GM23248 (cell line): Measurements from ENCODE around the gene ELOVL6. TPM values are rescaled to one million over a fixed set of nuclear protein-coding genes. Genes with fewer than 3 reads are reported as not detected.

Source experiments
- DNase-seq: peaks from one replicate; pipeline ENCODE4 v3.0.0-alpha.2; 2015
- H2AFZ ChIP-seq: fragments of 200-600 bp; sonication (generic); 2 replicates; pipeline ENCODE4 v1.6.1; 2016; ENCODE audit warnings: antibody characterized with exemption
- H3F3A ChIP-seq: fragments of 200-600 bp; sonication (generic); 2 replicates; pipeline ENCODE4 v1.6.1; 2016; ENCODE audit warnings: mild to moderate bottlenecking, antibody characterized with exemption, mixed run types; ENCODE audit not compliant: insufficient read depth
- H3K27ac ChIP-seq: fragments of 200-600 bp; sonication (generic); 2 replicates; pipeline ENCODE4 v1.5.1; 2016; ENCODE audit warnings: mild to moderate bottlenecking
- H3K27me3 ChIP-seq: fragments of 200-600 bp; sonication (generic); replicated peaks from 2 replicates; pipeline ENCODE4 v1.6.1; 2016; ENCODE audit warnings: mild to moderate bottlenecking; ENCODE audit not compliant: insufficient read depth
- H3K36me3 ChIP-seq: fragments of 200-600 bp; sonication (generic); 2 replicates; pipeline ENCODE4 v1.6.1; 2016; ENCODE audit warnings: low read depth, mild to moderate bottlenecking
- H3K4me1 ChIP-seq: fragments of 200-600 bp; sonication (generic); 2 replicates; pipeline ENCODE4 v1.6.1; 2016; ENCODE audit warnings: mild to moderate bottlenecking; ENCODE audit not compliant: insufficient read depth
- H3K4me2 ChIP-seq: fragments of 200-600 bp; sonication (generic); one replicate; pipeline ENCODE4 v1.6.1; 2016; ENCODE audit warnings: mild to moderate bottlenecking; ENCODE audit not compliant: unreplicated experiment
- H3K4me3 ChIP-seq: fragments of 200-600 bp; sonication (generic); 2 replicates; pipeline ENCODE4 v1.5.1; 2016; ENCODE audit warnings: mild to moderate bottlenecking
- H3K79me2 ChIP-seq: fragments of 200-600 bp; sonication (generic); 2 replicates; pipeline ENCODE4 v1.6.1; 2016; ENCODE audit warnings: mild to moderate bottlenecking; ENCODE audit not compliant: insufficient read depth
- H3K9ac ChIP-seq: fragments of 200-600 bp; sonication (generic); 2 replicates; pipeline ENCODE4 v1.6.1; 2016; ENCODE audit warnings: mild to moderate bottlenecking
- H3K9me2 ChIP-seq: fragments of 200-600 bp; sonication (generic); 2 replicates; pipeline ENCODE4 v1.6.1; 2016; ENCODE audit warnings: mixed run types, mild to moderate bottlenecking, moderate library complexity; ENCODE audit not compliant: insufficient read depth
- H3K9me3 ChIP-seq: fragments of 200-600 bp; sonication (generic); one replicate; pipeline ENCODE4 v1.6.1; 2017; ENCODE audit warnings: low read depth
- H4K20me1 ChIP-seq: fragments of 200-600 bp; sonication (generic); 2 replicates; pipeline ENCODE4 v1.6.0; 2016; ENCODE audit not compliant: insufficient read depth
- EZH2 ChIP-seq: fragments of 200-600 bp; sonication (generic); IDR thresholded peaks from 2 replicates; pipeline ENCODE4 v1.6.1; 2018; ENCODE audit warnings: antibody characterized with exemption, mild to moderate bottlenecking; ENCODE audit not compliant: insufficient read depth, poor library complexity, severe bottlenecking
- EZH2phosphoT487 ChIP-seq: fragments of 200-600 bp; sonication (generic); IDR thresholded peaks from 2 replicates; pipeline ENCODE4 v1.6.1; 2018; ENCODE audit warnings: antibody characterized with exemption, moderate library complexity, mild to moderate bottlenecking, low read depth; ENCODE audit not compliant: insufficient read depth
- WGBS, 2 experiments: methylation state at CpG; one replicate each; pipeline ENCODE4 v1.1.6; 2015 to 2017; ENCODE audit warnings: low lambda C conversion rate in 2 of 2, low coverage in 1 of 2; ENCODE audit errors: missing lambda C conversion rate in 2 of 2; 5-methylcytosine and 5-hydroxymethylcytosine counted together
- in situ Hi-C: fragments of 300-500 bp; cut with MboI; formaldehyde crosslinking; loops from 2 replicates; pipeline ENCODE4 v1.15.0; 2020
- polyA plus RNA-seq: library from polyadenylated mRNA; unstranded; fragments of >200 nt; fragmentation: Nextera tagmentation; extraction: Ambion mirVana; gene quantifications from 2 replicates; pipeline ENCODE4 v1.2.1, GENCODE V29; 2016
- total RNA-seq: library from RNA; depleted of rRNA; stranded (reverse); fragments of >200 nt; shearing (Covaris generic); gene quantifications from 2 replicates; pipeline ENCODE4 v1.2.3, GENCODE V29; 2014

ELOVL6 gene
- total and polyA plus RNA-seq, 2 experiments from 2014 or later, result 8.0 to 13.2 TPM

DNA sequence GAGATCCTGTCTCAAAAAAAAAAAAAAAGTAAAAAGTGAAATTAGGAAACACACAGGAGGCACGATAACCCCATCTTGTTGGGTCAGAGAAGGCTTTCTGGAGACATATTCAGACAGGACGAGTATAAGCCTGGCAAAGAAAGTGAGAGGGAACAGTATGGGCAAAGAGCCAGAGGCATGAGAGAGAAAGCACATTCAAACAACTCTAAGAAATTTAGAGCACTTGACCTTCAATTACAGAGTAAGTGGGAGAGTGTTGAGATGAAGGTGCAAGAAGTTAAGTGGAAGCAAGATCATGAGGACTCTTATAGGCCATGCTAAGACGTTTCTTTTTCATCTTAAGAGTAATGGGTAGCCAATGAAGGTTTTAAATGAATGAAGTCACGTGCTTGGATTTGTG, 70.4 kb downstream of the ELOVL6 start:
- H3K27me3 ChIP-seq, result no peaks in the 10 kb centered on the region
- no peak overlapping the region for H3K27ac ChIP-seq
- H4K20me1 ChIP-seq, result no peaks in the 10 kb centered on the region
- H3K9me2 ChIP-seq, result no peaks in the 10 kb centered on the region
- H3K9me3 ChIP-seq, result no peaks in the 10 kb centered on the region
- in situ Hi-C loops, result no loop called here
- no peak overlapping the region for H2AFZ ChIP-seq
- H3K36me3 ChIP-seq, result no peaks in the 10 kb centered on the region
- TF ChIP-seq EZH2phosphoT487, result no peak
- no peak for TF ChIP-seq EZH2
- no peaks in the 10 kb centered on the region for H3F3A ChIP-seq
- no peak overlapping the region for H3K9ac ChIP-seq
- no peak overlapping the region for H3K4me3 ChIP-seq
- no peaks in the 10 kb centered on the region for H3K4me1 ChIP-seq
- H3K4me2 ChIP-seq, result no peak overlapping the region
- WGBS, 2 experiments, result 81 to 86% methylated on average over 4 of the region's 4 CpGs
- no peaks in the 10 kb centered on the region for H3K79me2 ChIP-seq
- no peak for DNase-seq

DNA sequence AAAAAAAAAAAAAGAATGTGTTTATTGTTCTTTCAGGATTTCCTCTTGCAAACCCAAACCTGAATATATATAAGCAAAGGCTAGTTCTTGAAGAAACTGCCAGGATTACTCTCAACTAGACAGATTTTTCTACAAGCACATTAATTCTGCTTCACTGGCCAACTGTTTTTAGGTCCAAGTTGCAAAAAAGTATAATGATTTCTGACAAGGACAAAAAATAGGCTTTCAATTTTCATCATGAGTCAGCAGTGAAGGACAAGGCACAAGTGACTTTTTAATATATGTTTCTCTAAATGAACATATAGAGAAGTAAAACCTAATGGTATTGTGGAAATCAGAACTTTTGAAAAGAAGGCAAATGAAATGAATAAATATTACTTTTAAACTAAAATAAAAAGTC, 73.7 kb downstream of the ELOVL6 start:
- no peak overlapping the region for H3K9ac ChIP-seq
- in situ Hi-C loops, result no loop called here
- no peak overlapping the region for H3K27ac ChIP-seq
- H3K36me3 ChIP-seq, result no peaks in the 10 kb centered on the region
- no peaks in the 10 kb centered on the region for H3K79me2 ChIP-seq
- no peaks in the 10 kb centered on the region for H3K9me3 ChIP-seq
- peaks cover 3% of the 10 kb centered on the region; the same call in 1 of the 2 replicates for H3F3A ChIP-seq
- no peaks in the 10 kb centered on the region for H3K27me3 ChIP-seq
- H3K4me2 ChIP-seq, result no peak overlapping the region
- no peak overlapping the region for H2AFZ ChIP-seq
- H4K20me1 ChIP-seq, result no peaks in the 10 kb centered on the region
- H3K9me2 ChIP-seq, result no peaks in the 10 kb centered on the region
- no peak overlapping the region for H3K4me3 ChIP-seq
- no peak for TF ChIP-seq EZH2
- TF ChIP-seq EZH2phosphoT487, result no peak
- DNase-seq, result no peak
- peaks cover 5% of the 10 kb centered on the region for H3K4me1 ChIP-seq

DNA sequence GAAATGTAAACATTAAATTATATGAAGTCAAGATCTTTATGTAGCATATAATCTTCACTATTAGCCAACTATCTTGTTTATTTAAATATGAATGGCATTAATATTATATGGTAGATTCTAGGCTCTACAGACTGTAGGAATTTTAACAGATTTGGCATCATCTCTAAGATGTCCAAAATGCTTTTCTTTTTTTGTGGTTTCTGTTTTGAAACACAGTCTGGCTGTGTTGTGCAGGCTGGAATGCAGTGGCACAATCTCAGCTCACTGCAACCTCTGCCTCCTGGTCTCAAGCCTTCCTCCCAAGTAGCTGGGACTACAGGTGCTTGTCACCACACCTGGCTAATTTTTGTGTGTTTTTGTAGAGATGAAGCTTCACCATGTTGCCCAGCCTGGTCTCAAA, 76.2 kb downstream of the ELOVL6 start:
- H3K36me3 ChIP-seq, result no peaks in the 10 kb centered on the region
- H3F3A ChIP-seq, result peaks cover 9% of the 10 kb centered on the region; the same call in 1 of the 2 replicates
- TF ChIP-seq EZH2 (no peak), EZH2phosphoT487 (no peak)
- no peaks in the 10 kb centered on the region for H4K20me1 ChIP-seq
- no peaks in the 10 kb centered on the region for H3K27me3 ChIP-seq
- H3K79me2 ChIP-seq, result no peaks in the 10 kb centered on the region
- H3K4me2 ChIP-seq, result no peak overlapping the region
- H2AFZ ChIP-seq, result no peak overlapping the region
- H3K4me1 ChIP-seq, result peaks cover 12% of the 10 kb centered on the region
- no peak overlapping the region for H3K4me3 ChIP-seq
- DNase-seq, result no peak
- no peaks in the 10 kb centered on the region for H3K9me3 ChIP-seq
- no peaks in the 10 kb centered on the region for H3K9me2 ChIP-seq
- H3K9ac ChIP-seq, result no peak overlapping the region
- in situ Hi-C loops, result no loop called here
- no peak overlapping the region for H3K27ac ChIP-seq

DNA sequence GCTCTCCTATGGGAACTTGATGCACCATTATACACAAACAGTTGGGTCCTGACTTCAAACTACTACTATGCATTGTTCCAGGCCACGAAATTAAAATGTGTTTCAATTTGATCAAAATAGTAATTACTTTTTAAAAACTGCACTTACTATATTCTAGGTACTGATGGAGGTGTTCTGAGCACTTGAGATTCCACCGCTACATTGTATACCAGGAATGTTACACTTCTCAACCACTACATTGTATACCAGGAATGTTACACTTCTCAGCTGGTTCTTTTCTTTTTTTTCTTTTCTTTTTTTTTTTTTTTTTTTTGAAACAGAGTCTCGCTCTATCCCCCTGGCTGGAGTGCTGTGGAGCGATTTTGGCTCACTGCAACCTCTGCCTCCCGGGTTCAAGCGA, 77.9 kb downstream of the ELOVL6 start:
- Histone ChIP-seq H3K4me2 (no peak overlapping the region), H3F3A (peaks cover 9% of the 10 kb centered on the region; the same call in 1 of the 2 replicates), H3K27ac (no peak overlapping the region), H4K20me1 (no peaks in the 10 kb centered on the region), H3K79me2 (no peaks in the 10 kb centered on the region), H3K9me3 (no peaks in the 10 kb centered on the region), H3K4me1 (peaks cover 12% of the 10 kb centered on the region), H3K27me3 (no peaks in the 10 kb centered on the region), H3K4me3 (no peak overlapping the region), H3K9ac (no peak overlapping the region), H2AFZ (no peak overlapping the region), H3K36me3 (no peaks in the 10 kb centered on the region), H3K9me2 (no peaks in the 10 kb centered on the region)
- no peak for TF ChIP-seq EZH2phosphoT487
- TF ChIP-seq EZH2, result no peak
- DNase-seq, result no peak
- in situ Hi-C loops, result no loop called here
- 96 to 97% methylated on average over 6 of the region's 6 CpGs for WGBS, 2 experiments

DNA sequence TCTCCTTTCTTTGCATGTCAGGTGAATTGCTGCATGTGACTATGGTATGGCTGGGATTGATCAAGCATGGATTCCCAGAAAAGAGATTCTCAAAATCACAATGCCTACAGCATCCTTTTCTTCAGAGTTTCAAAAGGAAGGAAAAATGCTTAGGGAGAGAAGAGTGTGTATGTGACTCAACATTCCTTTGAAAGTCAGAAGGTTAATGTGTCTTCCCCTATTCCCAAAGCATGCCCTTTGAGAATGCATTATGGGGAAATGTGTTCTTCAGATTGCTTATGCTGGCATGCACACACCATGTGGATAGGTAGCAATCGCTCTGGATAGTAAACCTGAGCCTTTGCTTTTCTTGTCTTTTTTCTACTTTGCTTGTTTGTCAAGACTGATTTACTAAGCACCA, 78.5 kb downstream of the ELOVL6 start:
- Histone ChIP-seq H3K4me3 (no peak overlapping the region), H4K20me1 (no peaks in the 10 kb centered on the region), H3K27ac (0 out of 2 replicates have a peak overlapping the region, but pooled peaks have one; percentile 19), H3K36me3 (no peaks in the 10 kb centered on the region), H3F3A (peaks cover 9% of the 10 kb centered on the region; the same call in 1 of the 2 replicates), H3K9ac (no peak overlapping the region), H3K4me2 (peak overlapping the region; percentile 47), H3K27me3 (no peaks in the 10 kb centered on the region), H3K4me1 (peaks cover 12% of the 10 kb centered on the region), H3K79me2 (no peaks in the 10 kb centered on the region), H3K9me2 (no peaks in the 10 kb centered on the region), H2AFZ (0 out of 2 replicates have a peak overlapping the region, but pooled peaks have one; percentile 21), H3K9me3 (no peaks in the 10 kb centered on the region)
- peak; percentile 68 for DNase-seq
- in situ Hi-C loops, result no loop called here
- TF ChIP-seq EZH2, result no peak
- TF ChIP-seq EZH2phosphoT487, result no peak
- WGBS, 2 experiments, result 86 to 100% methylated on average over 1 of the region's 1 CpG
